Vagina (tissue), 2 donors: ENCODE results near the gene FEM1B. TPM values are rescaled to one million over a fixed set of nuclear protein-coding genes. Genes with fewer than 3 reads are reported as not detected.

ENCODE experiments used
- DNase-seq, 2 donors: peaks; one replicate each; pipeline ENCODE4 v3.0.0-alpha.2; 2017; ENCODE audit errors: extremely low spot score in 2 of 2
- H3K27ac ChIP-seq: fragments of 200-600 bp; sonication (generic); one replicate; pipeline ENCODE4 v1.5.1; 2019
- H3K27me3 ChIP-seq: fragments of 200-600 bp; sonication (generic); one replicate; pipeline ENCODE4 v1.5.1; 2019
- H3K36me3 ChIP-seq, 2 donors: fragments of 200-600 bp; sonication (generic); one replicate each; pipeline ENCODE4 v1.5.1; 2017 to 2019
- H3K4me1 ChIP-seq: fragments of 200-600 bp; sonication (generic); one replicate; pipeline ENCODE4 v1.5.1; 2019
- H3K4me3 ChIP-seq, 2 donors: fragments of 200-600 bp; sonication (generic); 1 replicate in 1 of 2; 2 replicates in 1 of 2; pipeline ENCODE4 v1.5.1; 2016 to 2019
- H3K9me3 ChIP-seq: fragments of 200-600 bp; sonication (generic); one replicate; pipeline ENCODE4 v1.5.1; 2019
- POLR2A ChIP-seq, 2 donors: fragments of 450-650 bp; IDR thresholded peaks; one replicate each; pipeline ENCODE4 v1.6.1; 2017; ENCODE audit warnings: antibody characterized with exemption in 2 of 2, mild to moderate bottlenecking in 2 of 2, moderate library complexity in 2 of 2
- POLR2AphosphoS5 ChIP-seq, 2 donors: sonication (generic); formaldehyde crosslinking; IDR thresholded peaks; one replicate each; pipeline ENCODE4 v1.9.0; 2017; ENCODE audit warnings: antibody characterized with exemption in 2 of 2, mild to moderate bottlenecking in 2 of 2, low read depth in 1 of 2; ENCODE audit not compliant: insufficient read depth in 1 of 2
- intact Hi-C: fragments of 100-400 bp; cut with DNase I; formaldehyde crosslinking; loops from one replicate; pipeline ENCODE4 v1.15.1; 2023
- total RNA-seq: library from RNA; depleted of rRNA; stranded (reverse); fragments of >200 nt; gene quantifications from one replicate; pipeline ENCODE4 v1.2.3, GENCODE V29; 2016
- TF ChIP-seq, protein P1 (sequence below), 3 experiments: fragments of 450-650 bp in 2 of 3; fragments of 200-600 bp in 1 of 3; sonication (generic) in 1 of 3; IDR thresholded peaks; one replicate each; pipeline ENCODE4 v1.5.1; 2017 to 2019; ENCODE audit warnings: antibody characterized with exemption in 3 of 3, mild to moderate bottlenecking in 2 of 3, moderate library complexity in 2 of 3

The FEM1B gene
- total RNA-seq, 1 donor from 2014 or later = 38.3 TPM

- no peak for DNase-seq
- no peaks in the 10 kb centered on the region for H3K36me3 ChIP-seq
- no peak overlapping the region for H3K4me3 ChIP-seq
- no peaks in the 10 kb centered on the region for H3K27me3 ChIP-seq
- H3K27ac ChIP-seq = peak overlapping the region; percentile 54
- intact Hi-C loops = no loop called here
- H3K4me1 ChIP-seq = peaks cover 41% of the 10 kb centered on the region
- H3K9me3 ChIP-seq = no peaks in the 10 kb centered on the region
- TF ChIP-seq POLR2A (IDR thresholded peaks at IDR 0.05) (no peak), POLR2AphosphoS5 (IDR thresholded peaks at IDR 0.05; ENCODE audit: insufficient read depth in 1 of 2, low read depth in 1 of 2) (no peak)
- TF ChIP-seq, protein P1, sequence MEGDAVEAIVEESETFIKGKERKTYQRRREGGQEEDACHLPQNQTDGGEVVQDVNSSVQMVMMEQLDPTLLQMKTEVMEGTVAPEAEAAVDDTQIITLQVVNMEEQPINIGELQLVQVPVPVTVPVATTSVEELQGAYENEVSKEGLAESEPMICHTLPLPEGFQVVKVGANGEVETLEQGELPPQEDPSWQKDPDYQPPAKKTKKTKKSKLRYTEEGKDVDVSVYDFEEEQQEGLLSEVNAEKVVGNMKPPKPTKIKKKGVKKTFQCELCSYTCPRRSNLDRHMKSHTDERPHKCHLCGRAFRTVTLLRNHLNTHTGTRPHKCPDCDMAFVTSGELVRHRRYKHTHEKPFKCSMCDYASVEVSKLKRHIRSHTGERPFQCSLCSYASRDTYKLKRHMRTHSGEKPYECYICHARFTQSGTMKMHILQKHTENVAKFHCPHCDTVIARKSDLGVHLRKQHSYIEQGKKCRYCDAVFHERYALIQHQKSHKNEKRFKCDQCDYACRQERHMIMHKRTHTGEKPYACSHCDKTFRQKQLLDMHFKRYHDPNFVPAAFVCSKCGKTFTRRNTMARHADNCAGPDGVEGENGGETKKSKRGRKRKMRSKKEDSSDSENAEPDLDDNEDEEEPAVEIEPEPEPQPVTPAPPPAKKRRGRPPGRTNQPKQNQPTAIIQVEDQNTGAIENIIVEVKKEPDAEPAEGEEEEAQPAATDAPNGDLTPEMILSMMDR (IDR thresholded peaks at IDR 0.05) = no peak
Observed at GRCh38 chr15:68272721-68273271, 4.7 kb upstream of the FEM1B start.

- Histone ChIP-seq H3K27ac (peak overlapping the region; percentile 54), H3K4me1 (peaks cover 44% of the 10 kb centered on the region), H3K36me3 (no peaks in the 10 kb centered on the region), H3K27me3 (no peaks in the 10 kb centered on the region), H3K4me3 (no peak overlapping the region), H3K9me3 (no peaks in the 10 kb centered on the region)
- intact Hi-C loops = no loop called here
- TF ChIP-seq POLR2AphosphoS5 (IDR thresholded peaks at IDR 0.05; ENCODE audit: insufficient read depth in 1 of 2, low read depth in 1 of 2) (no peak), POLR2A (IDR thresholded peaks at IDR 0.05) (no peak)
- TF ChIP-seq, protein P1 (IDR thresholded peaks at IDR 0.05) = no peak
- DNase-seq = no peak
Observed at GRCh38 chr15:68274201-68274848, 3.2 kb upstream of the FEM1B start.

DNA sequence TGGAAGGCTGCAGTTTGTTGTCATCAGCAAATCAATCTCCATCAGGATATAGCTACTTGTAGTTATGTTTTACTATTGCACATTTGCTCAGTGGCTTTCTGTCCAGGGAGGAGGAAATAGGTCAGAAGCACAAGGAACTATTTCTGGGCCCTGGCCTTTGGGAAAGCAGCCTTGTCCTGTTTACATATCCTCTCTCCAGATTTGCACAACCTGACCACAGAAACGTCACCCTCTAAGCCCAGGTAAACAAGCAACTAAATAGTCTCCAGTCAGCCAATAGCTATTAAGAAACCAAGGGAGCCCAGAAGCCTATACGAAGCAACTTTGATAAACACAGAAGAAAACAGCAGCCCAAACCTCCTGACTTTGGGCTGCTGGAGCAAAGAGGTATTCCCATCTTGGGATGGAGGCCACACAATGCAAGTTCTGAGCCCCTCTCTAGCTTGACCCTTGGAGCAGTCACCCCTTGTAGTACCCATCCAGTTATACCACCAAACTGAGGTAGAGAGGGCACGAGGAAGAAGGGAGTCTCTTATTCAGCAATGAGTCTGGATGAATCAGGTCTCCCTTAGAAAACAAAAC lies 2.3 kb upstream of the FEM1B start:
- DNase-seq = no peak

GRCh38 chr15:68276668-68277067 lies 877 bp upstream of the FEM1B start:
- intact Hi-C loops = no loop called here
- Histone ChIP-seq H3K36me3 (no peaks in the 10 kb centered on the region), H3K4me1 (peaks cover 57% of the 10 kb centered on the region), H3K4me3 (peak overlapping the region; percentile 82 to 91), H3K27me3 (no peaks in the 10 kb centered on the region), H3K27ac (peak overlapping the region; percentile 99), H3K9me3 (no peaks in the 10 kb centered on the region)
- DNase-seq = no peak
- TF ChIP-seq POLR2A (IDR thresholded peaks at IDR 0.05) (no peak), POLR2AphosphoS5 (IDR thresholded peaks at IDR 0.05; ENCODE audit: insufficient read depth in 1 of 2, low read depth in 1 of 2) (no peak)
- TF ChIP-seq, protein P1 (IDR thresholded peaks at IDR 0.05) = no peak

More for the DNA sequence above, 2.3 kb upstream of the FEM1B start:
- peaks cover 52% of the 10 kb centered on the region for H3K4me1 ChIP-seq
- TF ChIP-seq POLR2A (IDR thresholded peaks at IDR 0.05) = no peak
- TF ChIP-seq POLR2AphosphoS5 (IDR thresholded peaks at IDR 0.05; ENCODE audit: insufficient read depth in 1 of 2, low read depth in 1 of 2) = no peak
- TF ChIP-seq, protein P1 (IDR thresholded peaks at IDR 0.05) = no peak
- H3K4me3 ChIP-seq = no peak overlapping the region
- intact Hi-C loops = no loop called here
- no peaks in the 10 kb centered on the region for H3K9me3 ChIP-seq
- peak overlapping the region; percentile 99 for H3K27ac ChIP-seq
- no peaks in the 10 kb centered on the region for H3K36me3 ChIP-seq
- no peaks in the 10 kb centered on the region for H3K27me3 ChIP-seq

- Histone ChIP-seq H3K27ac (peak overlapping the region; percentile 99), H3K9me3 (no peaks in the 10 kb centered on the region), H3K36me3 (no peaks in the 10 kb centered on the region), H3K27me3 (no peaks in the 10 kb centered on the region), H3K4me3 (peak overlapping the region; percentile 82 to 91), H3K4me1 (peaks cover 57% of the 10 kb centered on the region)
- intact Hi-C loops = no loop called here
- TF ChIP-seq, protein P1 (IDR thresholded peaks at IDR 0.05) = no peak
- TF ChIP-seq POLR2A (IDR thresholded peaks at IDR 0.05) (no peak), POLR2AphosphoS5 (IDR thresholded peaks at IDR 0.05; ENCODE audit: insufficient read depth in 1 of 2, low read depth in 1 of 2) (no peak)
- DNase-seq = no peak
Observed at GRCh38 chr15:68277131-68277602, 378 bp upstream of the FEM1B start.
